ENCODE data around the gene SEC22A.

DNA sequence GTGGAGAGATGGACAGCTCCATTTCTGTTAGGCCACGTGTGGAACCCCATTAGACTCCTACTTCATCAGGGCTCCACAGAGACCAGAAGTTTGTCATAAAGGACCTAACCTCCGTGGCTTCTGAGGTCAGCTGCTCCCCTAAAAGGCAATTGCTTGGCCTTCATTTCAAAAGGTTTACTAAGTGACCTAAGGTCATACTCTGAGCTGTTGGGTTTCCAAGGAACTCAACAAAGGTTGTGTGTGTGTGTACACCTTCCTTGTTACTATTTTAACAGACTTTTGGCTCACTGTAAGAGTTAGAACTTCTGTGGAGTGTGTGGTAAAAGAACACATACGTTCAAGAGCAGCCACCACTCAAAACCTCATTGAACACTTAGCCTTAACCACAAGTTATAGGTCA is 73.9 kb downstream of the SEC22A start:
- TF ChIP-seq, protein P1, sequence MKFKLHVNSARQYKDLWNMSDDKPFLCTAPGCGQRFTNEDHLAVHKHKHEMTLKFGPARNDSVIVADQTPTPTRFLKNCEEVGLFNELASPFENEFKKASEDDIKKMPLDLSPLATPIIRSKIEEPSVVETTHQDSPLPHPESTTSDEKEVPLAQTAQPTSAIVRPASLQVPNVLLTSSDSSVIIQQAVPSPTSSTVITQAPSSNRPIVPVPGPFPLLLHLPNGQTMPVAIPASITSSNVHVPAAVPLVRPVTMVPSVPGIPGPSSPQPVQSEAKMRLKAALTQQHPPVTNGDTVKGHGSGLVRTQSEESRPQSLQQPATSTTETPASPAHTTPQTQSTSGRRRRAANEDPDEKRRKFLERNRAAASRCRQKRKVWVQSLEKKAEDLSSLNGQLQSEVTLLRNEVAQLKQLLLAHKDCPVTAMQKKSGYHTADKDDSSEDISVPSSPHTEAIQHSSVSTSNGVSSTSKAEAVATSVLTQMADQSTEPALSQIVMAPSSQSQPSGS (CRISPR knock-in tag; IDR thresholded peaks at IDR 0.05) = no peak
- TF ChIP-seq, protein P2, sequence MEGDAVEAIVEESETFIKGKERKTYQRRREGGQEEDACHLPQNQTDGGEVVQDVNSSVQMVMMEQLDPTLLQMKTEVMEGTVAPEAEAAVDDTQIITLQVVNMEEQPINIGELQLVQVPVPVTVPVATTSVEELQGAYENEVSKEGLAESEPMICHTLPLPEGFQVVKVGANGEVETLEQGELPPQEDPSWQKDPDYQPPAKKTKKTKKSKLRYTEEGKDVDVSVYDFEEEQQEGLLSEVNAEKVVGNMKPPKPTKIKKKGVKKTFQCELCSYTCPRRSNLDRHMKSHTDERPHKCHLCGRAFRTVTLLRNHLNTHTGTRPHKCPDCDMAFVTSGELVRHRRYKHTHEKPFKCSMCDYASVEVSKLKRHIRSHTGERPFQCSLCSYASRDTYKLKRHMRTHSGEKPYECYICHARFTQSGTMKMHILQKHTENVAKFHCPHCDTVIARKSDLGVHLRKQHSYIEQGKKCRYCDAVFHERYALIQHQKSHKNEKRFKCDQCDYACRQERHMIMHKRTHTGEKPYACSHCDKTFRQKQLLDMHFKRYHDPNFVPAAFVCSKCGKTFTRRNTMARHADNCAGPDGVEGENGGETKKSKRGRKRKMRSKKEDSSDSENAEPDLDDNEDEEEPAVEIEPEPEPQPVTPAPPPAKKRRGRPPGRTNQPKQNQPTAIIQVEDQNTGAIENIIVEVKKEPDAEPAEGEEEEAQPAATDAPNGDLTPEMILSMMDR (CRISPR knock-in tag; IDR thresholded peaks at IDR 0.05) = no peak
- no peak for TF ChIP-seq FOSL1 (CRISPR knock-in tag; IDR thresholded peaks at IDR 0.05; ENCODE audit: borderline replicate concordance)
- TF ChIP-seq TAF1 (CRISPR knock-in tag; IDR thresholded peaks at IDR 0.05) = no peak
- no peak for TF ChIP-seq ZNF816 (CRISPR knock-in tag; IDR thresholded peaks at IDR 0.05; ENCODE audit: borderline replicate concordance)
- TF ChIP-seq, protein P3, sequence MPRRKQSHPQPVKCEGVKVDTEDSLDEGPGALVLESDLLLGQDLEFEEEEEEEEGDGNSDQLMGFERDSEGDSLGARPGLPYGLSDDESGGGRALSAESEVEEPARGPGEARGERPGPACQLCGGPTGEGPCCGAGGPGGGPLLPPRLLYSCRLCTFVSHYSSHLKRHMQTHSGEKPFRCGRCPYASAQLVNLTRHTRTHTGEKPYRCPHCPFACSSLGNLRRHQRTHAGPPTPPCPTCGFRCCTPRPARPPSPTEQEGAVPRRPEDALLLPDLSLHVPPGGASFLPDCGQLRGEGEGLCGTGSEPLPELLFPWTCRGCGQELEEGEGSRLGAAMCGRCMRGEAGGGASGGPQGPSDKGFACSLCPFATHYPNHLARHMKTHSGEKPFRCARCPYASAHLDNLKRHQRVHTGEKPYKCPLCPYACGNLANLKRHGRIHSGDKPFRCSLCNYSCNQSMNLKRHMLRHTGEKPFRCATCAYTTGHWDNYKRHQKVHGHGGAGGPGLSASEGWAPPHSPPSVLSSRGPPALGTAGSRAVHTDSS (CRISPR knock-in tag; conservative IDR thresholded peaks at IDR 0.05) = no peak
